Gastroesophageal sphincter (tissue), 3 donors: ENCODE results near the gene OR1N1.

Source experiments
- CTCF ChIP-seq, 4 experiments: fragments of 200-600 bp in 2 of 4; fragments of 450-650 bp in 2 of 4; sonication (generic) in 1 of 4; IDR thresholded peaks; one replicate each; pipeline ENCODE4 v1.5.1; 2017 to 2019; ENCODE audit warnings: antibody characterized with exemption in 4 of 4, mild to moderate bottlenecking in 2 of 4, moderate library complexity in 2 of 4
- POLR2AphosphoS5 ChIP-seq: sonication (generic); formaldehyde crosslinking; IDR thresholded peaks from one replicate; pipeline ENCODE4 v1.6.1; 2017; ENCODE audit warnings: antibody characterized with exemption

DNA sequence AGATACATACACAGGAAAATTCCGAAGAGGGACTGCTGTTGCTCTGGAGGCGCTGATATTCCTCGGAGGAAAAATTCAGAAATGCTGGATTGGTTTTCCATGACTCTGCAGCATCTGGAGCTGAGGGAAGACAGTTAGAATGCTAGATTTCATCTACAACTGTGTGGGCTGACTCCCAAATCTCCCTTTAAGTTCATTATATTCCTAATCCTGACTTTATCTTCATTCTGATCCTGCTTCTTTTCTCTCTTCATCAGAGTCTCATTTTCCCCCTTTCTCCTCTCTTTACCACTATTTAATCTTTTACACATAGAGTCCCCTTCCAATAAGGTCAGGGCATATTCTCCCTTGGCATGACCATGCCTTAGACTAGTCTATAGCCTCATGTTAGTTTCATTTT, at the start of gene OR1N1:
- TF ChIP-seq CTCF (IDR thresholded peaks at IDR 0.05): no peak
- TF ChIP-seq POLR2AphosphoS5: no peak
